ENCODE data around the gene GDI1. TPM values are rescaled to one million over a fixed set of nuclear protein-coding genes. Genes with fewer than 3 reads are reported as not detected.

GDI1 gene
- 62.0 and 62.9 TPM in 2 replicates for total RNA-seq

DNA sequence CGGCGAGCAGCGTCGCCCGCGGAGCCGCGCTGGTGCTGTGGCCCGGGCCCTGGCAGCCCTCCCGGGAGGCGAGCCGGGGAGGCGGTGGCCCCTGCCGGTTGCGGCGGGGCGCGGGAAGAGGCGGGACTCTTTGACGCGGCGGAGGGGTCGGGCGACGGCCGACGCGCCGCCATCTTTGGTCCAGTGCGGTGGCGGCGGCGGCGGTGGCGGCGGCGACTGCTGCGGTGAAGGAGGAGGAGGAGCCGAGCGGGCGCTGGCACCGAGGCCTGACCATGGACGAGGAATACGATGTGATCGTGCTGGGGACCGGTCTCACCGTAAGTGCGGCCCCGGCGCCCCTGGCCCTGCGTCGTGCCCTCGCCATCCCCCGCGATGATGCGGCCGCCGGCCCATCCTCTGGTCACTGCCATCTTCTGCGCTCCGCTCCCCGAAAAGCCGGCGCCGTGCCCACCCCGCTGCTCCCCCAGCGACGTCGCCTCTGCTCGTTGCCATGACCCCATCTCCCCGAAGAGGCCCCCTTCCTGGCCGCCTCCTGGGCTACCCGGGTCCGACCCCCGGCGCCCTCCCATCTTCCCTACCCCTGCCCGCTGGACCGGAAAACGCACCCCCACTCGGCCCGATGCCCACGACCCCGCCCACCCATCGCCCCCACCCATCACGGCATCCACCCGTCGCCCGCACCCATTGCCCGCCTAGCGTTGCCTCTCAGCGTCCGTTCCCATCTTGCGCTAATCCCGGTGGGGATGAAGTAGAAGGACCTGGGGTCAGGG is at the start of gene GDI1:
Gene GDI1 (plus strand): TSS at position 172 of the 770 bp plus-strand sequence. CDS start 101 bp downstream, at position 273.

DNA sequence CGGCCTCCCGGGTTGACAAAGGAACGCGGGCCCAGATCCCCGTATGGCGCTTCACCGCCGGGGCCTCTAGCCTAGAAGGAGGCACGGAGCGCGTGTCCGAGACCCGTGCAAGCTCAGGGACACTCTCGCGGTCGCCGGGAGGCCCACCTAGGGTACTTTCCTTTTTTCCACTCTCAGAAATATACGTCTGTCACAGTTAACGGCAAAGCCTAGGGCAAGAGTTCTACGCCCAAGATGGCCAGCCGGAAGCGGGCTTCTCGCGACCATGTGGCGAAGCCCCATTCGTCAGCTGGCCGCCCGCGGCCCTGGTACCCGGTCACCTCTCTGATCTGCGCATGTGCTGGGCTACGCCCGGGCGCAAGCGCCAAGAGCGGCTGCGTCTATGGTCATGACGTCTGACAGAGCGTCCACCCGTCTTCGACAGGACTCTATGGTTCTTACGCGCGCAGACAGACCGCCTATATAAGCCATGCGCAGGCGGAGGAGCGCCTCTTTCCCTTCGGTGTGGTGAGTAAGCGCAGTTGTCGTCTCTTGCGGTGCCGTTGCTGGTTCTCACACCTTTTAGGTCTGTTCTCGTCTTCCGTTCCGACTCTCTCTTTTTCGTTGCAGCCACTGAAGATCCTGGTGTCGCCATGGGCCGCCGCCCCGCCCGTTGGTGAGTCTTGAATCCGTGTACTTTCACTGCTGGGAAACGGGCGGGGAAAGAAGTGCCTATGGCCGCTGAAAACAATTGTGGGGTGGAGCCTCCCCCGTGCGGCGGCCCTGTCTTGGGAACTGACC is 38.9 kb upstream of the GDI1 start, which contains the start of gene RPL10:
Gene RPL10 (plus strand): TSS at position 490 of the 780 bp plus-strand sequence. CDS start 143 bp downstream, at position 633.

DNA sequence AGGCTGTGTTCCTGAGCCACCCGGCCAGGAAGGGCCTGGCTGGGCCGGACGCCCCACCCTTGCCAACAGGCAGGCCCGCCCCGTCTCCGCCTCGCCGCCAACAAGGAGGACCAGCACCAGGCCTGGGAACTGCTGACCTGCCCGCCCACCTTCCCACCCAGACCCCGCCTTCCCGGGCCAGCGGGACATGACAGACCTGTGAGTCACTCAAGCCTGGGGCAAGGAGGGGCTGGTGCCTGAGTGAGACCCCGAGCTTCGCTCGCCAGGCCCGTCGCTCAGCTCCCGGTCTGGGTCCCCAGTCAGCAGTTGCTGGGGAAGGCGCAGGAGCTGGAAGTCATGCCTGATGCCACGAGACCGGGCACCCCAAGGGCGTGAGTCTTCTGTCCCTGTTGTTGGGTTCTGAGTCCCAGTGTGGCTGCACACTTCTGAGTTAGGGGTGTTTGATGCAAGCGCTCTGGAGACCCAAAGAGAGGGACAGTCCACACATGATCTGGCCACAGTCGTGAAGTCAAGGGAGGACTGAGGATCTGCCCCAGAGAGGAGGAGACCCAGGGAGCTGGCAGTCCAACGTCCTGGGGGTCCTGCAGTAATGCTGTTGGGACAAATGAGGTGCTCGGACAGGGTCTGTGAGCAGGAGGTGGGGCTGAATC is 27.6 kb upstream of the GDI1 start, which contains the start of gene DNASE1L1:
Gene DNASE1L1 (minus strand): TSS at position 33 of the 650 bp plus-strand sequence. CDS start 3,686 bp downstream, outside the sequence.

DNA sequence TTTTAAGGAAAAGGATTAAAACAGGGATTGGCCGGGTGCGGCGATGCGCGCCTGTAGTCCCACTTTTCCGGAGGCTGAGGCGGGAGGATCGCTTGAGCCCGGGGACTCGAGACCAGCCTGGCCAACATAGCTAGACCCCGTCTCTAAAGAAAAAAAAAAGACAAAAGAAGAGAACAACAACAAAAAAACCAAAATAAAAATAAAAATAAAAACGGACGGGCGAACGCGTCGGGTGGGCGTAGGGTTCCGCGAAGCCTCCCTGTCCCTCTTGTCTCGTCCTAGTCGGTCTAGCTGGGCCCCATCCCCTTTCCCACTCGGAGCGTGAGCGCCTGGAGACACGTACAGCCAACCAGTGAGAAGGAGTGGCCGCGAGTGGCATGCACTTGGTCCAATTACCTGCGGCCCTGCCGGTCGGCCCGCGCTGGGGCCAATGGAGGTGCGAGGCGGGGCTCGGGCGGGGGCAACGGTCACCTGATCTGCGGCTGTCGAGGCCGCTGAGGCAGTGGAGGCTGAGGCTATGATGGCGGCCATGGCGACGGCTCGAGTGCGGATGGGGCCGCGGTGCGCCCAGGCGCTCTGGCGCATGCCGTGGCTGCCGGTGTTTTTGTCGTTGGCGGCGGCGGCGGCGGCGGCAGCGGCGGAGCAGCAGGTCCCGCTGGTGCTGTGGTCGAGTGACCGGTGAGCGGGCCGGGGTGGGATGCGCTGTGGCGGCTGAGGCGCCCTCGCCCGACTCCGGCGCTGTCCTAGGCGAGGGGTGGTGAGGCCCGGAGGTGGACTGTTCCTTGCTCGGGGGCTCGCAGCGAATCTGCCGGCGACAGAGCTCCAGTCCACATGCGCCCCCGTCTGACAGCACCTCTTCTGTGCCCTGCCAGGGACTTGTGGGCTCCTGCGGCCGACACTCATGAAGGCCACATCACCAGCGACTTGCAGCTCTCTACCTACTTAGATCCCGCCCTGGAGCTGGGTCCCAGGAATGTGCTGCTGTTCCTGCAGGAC is 8.5 kb upstream of the GDI1 start, which contains the start of gene ATP6AP1:
Gene ATP6AP1 (plus strand): TSS at position 502 of the 996 bp plus-strand sequence. CDS start 16 bp downstream, at position 518.

DNA sequence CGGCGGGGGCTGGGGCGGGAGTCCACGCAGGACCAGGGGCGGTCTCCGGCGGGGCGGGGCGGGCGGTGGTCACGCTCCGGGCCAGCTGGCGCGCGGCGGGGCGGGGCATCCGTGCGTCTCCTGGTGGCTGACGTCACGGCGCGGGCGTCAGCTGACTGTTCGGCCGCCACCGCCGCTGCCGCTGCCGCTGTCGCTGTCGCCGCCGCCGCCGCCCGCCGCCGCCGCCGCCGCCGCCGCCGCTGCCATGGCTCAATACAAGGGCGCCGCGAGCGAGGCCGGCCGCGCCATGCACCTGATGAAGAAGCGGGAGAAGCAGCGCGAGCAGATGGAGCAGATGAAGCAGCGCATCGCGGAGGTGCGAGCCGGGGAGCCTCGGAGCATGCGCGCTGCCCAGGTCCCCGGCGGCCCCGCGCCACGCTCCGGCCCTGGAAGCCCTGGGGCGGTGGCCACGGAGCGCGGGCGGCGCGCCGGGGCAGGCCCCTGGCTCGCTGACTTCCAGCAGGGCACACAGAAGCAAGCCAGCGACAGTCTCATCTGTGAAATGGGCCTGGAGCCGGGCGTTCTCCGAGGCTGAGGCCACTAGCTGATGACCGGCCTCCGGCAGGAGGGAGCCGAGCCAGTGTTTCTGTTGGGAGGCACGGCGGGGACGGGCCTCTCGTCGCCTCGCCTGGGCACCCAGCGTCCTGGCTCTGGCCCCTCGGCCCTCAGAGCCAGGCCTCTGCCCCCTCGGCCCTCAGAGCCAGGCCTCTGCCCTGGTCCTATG is 7.2 kb downstream of the GDI1 start, which contains the start of gene FAM50A:
Gene FAM50A (plus strand): TSS at position 150 of the 763 bp plus-strand sequence. CDS start 95 bp downstream, at position 245.

DNA sequence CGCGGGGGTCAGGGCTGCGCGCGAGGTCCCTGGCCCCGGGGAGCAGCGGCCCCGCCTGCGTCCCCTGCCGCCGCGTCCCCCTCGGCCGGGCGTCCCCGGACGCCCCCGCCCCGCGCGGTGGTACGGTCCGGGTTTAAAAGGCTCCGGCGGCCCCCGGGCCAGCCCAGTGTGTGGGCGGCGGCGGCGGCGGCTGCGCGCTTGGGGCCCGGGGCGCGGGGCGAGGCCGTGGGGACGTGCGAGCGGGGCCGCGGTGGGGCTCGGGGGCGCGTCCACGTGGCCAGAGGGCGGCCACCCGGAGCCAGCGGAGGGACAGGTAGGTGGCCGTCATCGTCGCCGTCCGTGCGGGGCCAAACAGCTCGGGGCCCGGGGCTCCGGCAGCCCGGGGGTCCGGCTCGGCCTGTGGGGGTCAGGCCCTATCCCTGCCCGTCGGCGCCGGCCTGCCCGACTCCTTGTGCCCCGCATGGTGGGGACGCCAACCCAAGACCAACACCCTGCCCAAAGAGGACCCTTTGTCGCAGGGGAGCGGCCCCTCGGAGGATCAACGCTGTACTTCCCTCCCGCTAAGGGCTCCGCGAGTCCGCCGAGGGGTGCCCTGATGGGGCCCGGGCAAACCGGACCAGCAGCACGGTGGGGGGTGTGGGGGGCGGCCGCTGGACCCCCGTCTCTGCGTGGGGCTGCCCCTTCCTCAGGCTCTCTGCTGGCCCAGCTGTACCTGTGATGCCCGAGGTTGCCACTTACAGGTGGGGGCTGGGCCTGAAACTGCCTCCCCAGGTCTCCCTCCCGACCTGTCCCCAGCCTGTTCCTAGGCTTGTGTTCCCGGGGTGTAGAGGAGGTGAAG is 21.4 kb downstream of the GDI1 start, which contains the start of gene PLXNA3:
Gene PLXNA3 (plus strand): TSS at position 166 of the 838 bp plus-strand sequence. CDS start 1,903 bp downstream, outside the sequence.

DNA sequence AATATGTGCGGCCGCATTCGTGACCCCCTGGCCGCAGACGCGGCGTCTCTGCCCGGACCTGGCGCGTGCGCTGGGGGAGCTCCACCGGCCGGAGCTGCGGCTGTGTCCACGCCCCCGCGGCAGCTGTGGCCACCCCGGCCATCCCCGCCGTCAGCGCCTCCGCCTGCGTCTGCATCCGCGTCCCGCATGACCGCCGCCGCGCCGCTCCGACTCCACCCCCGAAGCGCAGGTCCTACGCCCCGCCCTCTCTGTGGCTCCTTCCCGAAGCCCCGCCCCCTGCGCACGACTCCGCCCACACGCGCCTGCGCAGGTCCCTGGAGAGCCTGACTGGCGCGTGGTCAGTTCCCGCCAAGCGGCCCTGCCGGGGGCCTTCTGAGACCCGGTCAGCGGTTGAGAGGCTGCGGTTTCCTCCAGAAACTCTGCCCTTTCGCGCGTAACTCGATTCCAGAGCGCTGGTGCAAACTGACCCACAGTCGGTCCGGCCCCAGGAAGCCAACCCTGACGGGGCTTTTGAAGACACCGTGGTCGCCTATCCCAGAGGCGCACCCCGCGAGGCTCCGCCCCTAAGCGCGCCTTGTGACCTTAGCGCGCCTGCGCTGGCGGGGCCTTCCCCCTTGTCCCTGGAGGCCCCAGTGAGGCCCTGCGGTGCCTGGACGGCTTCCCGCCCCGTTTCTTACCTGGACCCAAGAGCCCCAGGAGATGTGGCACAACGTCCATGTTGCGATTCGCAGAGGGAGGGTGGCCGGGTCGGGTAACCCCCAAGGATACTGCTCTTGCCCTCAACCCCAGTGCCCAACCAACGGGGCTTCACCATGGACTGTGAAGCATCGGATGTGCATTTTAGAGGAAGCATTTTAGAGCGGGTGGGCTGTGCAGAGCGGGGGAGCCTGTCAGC is 42.0 kb downstream of the GDI1 start, which contains the start of gene LAGE3:
Gene LAGE3 (minus strand): TSS at position 554 of the 895 bp plus-strand sequence. CDS start 366 bp downstream, at position 188.

DNA sequence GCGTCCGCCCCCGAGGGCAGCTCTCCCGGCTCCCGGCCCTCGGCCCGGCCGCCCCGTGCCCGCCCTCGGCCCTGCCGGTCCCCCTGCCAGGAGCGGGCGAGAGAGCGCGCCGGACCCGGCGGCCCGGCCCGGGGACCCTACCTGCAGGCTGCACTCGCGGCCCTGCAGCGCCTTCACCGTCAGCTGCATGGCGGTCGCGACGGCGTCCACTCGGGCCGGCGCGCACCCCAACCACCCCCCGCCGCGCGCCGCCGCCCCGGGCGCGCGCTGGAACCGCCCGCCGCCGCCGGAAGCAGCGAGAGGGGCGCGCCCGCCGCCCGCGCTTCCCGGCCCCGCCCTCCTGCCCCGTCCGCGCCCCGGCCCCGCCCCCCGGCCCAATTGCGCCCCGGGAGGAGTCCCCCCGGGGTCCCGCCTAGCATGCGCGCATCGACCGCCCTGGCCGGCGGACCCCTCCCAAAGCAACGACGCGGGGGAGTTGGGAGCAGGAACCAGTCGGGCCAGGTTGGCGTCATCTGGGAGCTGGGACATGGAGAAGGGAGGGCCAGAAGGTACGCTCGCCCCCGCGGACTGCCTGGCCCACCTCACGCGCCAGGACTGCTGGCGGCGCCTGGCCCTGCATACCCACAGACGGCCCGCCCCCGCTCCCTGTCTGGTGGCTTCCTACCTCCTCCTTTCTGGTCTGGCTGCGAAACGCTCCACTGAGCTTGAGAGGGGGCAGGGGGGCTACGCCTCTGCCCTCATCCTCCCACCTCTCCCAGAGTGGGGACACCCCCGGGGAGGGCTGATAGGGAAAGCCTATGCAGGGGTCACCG is 49.6 kb downstream of the GDI1 start, which contains the start of gene UBL4A:
Gene UBL4A (minus strand): TSS at position 220 of the 812 bp plus-strand sequence. CDS start 31 bp downstream, at position 189.

DNA sequence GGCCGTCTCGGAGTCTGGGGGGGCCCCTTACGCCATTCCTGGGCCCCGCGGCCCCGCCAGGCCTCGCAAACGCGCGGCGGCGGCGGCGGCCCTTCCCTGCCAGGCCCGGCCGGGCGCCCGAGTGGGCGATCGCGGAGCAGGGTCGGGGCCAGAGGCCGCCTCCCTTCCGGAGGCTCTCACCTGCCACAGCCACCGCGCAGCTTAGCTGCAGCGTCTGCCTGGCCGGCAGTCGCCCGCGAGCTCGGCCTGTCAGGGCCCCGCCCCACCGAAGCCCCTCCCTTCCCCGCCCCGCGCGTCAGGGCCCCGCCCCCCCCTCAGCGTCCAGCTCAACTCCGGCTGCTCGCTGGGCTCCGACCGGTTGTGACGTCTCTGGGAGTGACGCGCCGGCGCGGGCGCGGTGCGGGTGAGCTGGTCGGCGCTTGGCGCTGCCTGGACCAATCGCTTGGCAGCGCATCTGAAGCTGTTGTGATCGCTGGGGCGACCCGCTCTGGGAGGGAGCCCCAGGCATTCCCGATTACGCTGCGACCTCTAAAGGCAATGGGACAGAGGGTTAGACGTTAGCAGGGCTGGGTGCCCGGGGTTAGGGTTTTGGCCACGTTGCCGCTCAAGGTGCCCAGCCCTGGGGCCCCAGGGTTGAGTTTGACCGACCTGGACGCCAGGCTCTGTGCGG is 53.6 kb downstream of the GDI1 start, which contains the start of gene SLC10A3:
Gene SLC10A3 (minus strand): TSS at position 216 of the 670 bp plus-strand sequence. CDS start 1,689 bp downstream, outside the sequence.

Other genes with a start within 250 kb of the GDI1 start
- not detected in 2 replicates for gene OPN1MW2, start 217.4 kb upstream of the GDI1 start, total RNA-seq
- gene OPN1MW3, start 179.6 kb upstream of the GDI1 start, total RNA-seq: not detected in 2 replicates
- gene TEX28, start 142.0 kb upstream of the GDI1 start, total RNA-seq: not detected in 2 replicates
- not detected in 2 replicates for gene TKTL1, start 141.4 kb upstream of the GDI1 start, total RNA-seq
- 1,092 and 1,667 TPM in 2 replicates for gene FLNA, start 62.5 kb upstream of the GDI1 start, total RNA-seq
- gene EMD, start 57.9 kb upstream of the GDI1 start, total RNA-seq: 14.1 and 21.4 TPM in 2 replicates
- gene RPL10, start 38.8 kb upstream of the GDI1 start, total RNA-seq: 1,669 and 5,428 TPM in 2 replicates
- 72.2 and 89.0 TPM in 2 replicates for gene DNASE1L1, start 27.9 kb upstream of the GDI1 start, total RNA-seq
- 15.8 and 17.2 TPM in 2 replicates for gene TAFAZZIN, start 25.6 kb upstream of the GDI1 start, total RNA-seq
- 85.8 and 107 TPM in 2 replicates for gene ATP6AP1, start 8.5 kb upstream of the GDI1 start, total RNA-seq
- gene FAM50A, start 7.0 kb downstream of the GDI1 start, total RNA-seq: 70.8 and 75.2 TPM in 2 replicates
- 3.6 and 9.7 TPM in 2 replicates for gene PLXNA3, start 21.1 kb downstream of the GDI1 start, total RNA-seq
- gene LAGE3, start 42.1 kb downstream of the GDI1 start, total RNA-seq: 20.2 and 23.1 TPM in 2 replicates
- gene UBL4A, start 49.5 kb downstream of the GDI1 start, total RNA-seq: 42.1 and 48.7 TPM in 2 replicates
- gene SLC10A3, start 53.5 kb downstream of the GDI1 start, total RNA-seq: 8.4 and 10.6 TPM in 2 replicates
- gene FAM3A, start 79.1 kb downstream of the GDI1 start, total RNA-seq: 19.2 and 20.8 TPM in 2 replicates
- 34.4 and 56.7 TPM in 2 replicates for gene G6PD, start 109.7 kb downstream of the GDI1 start, total RNA-seq
- gene IKBKG, start 110.5 kb downstream of the GDI1 start, total RNA-seq: 13.2 and 15.9 TPM in 2 replicates
- gene CTAG1A, start 148.0 kb downstream of the GDI1 start, total RNA-seq: not detected in 2 replicates
- gene CTAG1B, start 182.1 kb downstream of the GDI1 start, total RNA-seq: not detected in 2 replicates
- not detected in 2 replicates for gene CTAG2, start 216.4 kb downstream of the GDI1 start, total RNA-seq

Measured in epithelial cell of umbilical artery (primary cell).